Astrocyte (in vitro differentiated cells and primary cell): ENCODE measurements around the gene CLCN3.

Experiments
- EZH2 ChIP-seq: IDR thresholded peaks from 2 replicates; pipeline ENCODE4 v1.6.1; 2012; ENCODE audit warnings: mild to moderate bottlenecking, low read length, inconsistent platforms; ENCODE audit not compliant: insufficient read depth
- TF ChIP-seq, protein P1 (sequence below): IDR thresholded peaks from 2 replicates; pipeline ENCODE4 v1.5.1; 2011; ENCODE audit warnings: low read depth, mild to moderate bottlenecking, inconsistent platforms, low read length, moderate library complexity; ENCODE audit not compliant: insufficient read depth

DNA sequence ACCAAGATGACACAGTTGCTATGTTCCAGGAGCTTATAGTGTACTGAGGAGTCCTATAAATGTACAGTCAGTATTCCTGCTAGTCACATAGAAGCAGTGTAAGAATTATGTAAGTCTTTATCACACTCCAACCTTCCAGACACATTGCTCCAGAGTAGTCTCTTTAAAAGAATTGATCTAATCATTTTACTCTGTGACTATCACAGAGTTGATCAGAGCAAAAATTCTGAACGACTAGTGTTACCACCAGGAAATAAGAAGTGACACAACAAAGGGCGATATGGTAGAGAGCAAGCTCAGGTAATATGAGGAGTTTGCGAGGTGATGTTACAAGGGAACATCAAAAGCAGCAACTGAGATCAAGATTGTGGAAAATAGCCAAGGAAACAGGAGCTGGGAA, 146.4 kb downstream of the CLCN3 start:
- TF ChIP-seq, protein P1, sequence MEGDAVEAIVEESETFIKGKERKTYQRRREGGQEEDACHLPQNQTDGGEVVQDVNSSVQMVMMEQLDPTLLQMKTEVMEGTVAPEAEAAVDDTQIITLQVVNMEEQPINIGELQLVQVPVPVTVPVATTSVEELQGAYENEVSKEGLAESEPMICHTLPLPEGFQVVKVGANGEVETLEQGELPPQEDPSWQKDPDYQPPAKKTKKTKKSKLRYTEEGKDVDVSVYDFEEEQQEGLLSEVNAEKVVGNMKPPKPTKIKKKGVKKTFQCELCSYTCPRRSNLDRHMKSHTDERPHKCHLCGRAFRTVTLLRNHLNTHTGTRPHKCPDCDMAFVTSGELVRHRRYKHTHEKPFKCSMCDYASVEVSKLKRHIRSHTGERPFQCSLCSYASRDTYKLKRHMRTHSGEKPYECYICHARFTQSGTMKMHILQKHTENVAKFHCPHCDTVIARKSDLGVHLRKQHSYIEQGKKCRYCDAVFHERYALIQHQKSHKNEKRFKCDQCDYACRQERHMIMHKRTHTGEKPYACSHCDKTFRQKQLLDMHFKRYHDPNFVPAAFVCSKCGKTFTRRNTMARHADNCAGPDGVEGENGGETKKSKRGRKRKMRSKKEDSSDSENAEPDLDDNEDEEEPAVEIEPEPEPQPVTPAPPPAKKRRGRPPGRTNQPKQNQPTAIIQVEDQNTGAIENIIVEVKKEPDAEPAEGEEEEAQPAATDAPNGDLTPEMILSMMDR = no peak
- TF ChIP-seq EZH2 = no peak
